IMR-90 (cell line): ENCODE results near the gene GLP2R.

Source experiments
- CEBPB ChIP-seq: IDR thresholded peaks from 2 replicates; pipeline ENCODE4 v1.6.1; 2012; ENCODE audit warnings: low read depth, low read length, improper control_type of control experiment
- CHD1 ChIP-seq: IDR thresholded peaks from 2 replicates; pipeline ENCODE4 v1.6.1; 2012; ENCODE audit warnings: low read depth, low read length, improper control_type of control experiment
- CTCF ChIP-seq: conservative IDR thresholded peaks from 2 replicates; pipeline ENCODE4 v1.5.1; 2012; ENCODE audit warnings: mild to moderate bottlenecking, low read depth, low read length, improper control_type of control experiment
- FOS ChIP-seq: fragments of 150-350 bp; IDR thresholded peaks from 2 replicates; pipeline ENCODE4 v1.6.1; 2016; ENCODE audit warnings: low read depth, low read length
- MAZ ChIP-seq: IDR thresholded peaks from 2 replicates; pipeline ENCODE4 v1.6.1; 2012; ENCODE audit warnings: low read depth, mild to moderate bottlenecking, low read length, improper control_type of control experiment, moderate library complexity, borderline replicate concordance
- MXI1 ChIP-seq: IDR thresholded peaks from 2 replicates; pipeline ENCODE4 v1.6.1; 2012; ENCODE audit warnings: low read depth, mild to moderate bottlenecking, low read length, moderate library complexity, borderline replicate concordance
- POLR2A ChIP-seq: IDR thresholded peaks from 2 replicates; pipeline ENCODE4 v1.6.1; 2012; ENCODE audit warnings: mild to moderate bottlenecking, low read depth, low read length
- RAD21 ChIP-seq: IDR thresholded peaks from 2 replicates; pipeline ENCODE4 v1.6.1; 2012; ENCODE audit warnings: low read length, improper control_type of control experiment
- RCOR1 ChIP-seq: IDR thresholded peaks from 2 replicates; pipeline ENCODE4 v1.6.1; 2012; ENCODE audit warnings: mild to moderate bottlenecking, low read length, improper control_type of control experiment; ENCODE audit not compliant: insufficient replicate concordance
- RFX5 ChIP-seq: IDR thresholded peaks from 2 replicates; pipeline ENCODE4 v1.8.0; 2012; ENCODE audit warnings: low read depth, mild to moderate bottlenecking, low read length, moderate library complexity
- SMC3 ChIP-seq: fragments of 150-350 bp; IDR thresholded peaks from 2 replicates; pipeline ENCODE4 v1.6.1; 2016; ENCODE audit warnings: low read depth, mild to moderate bottlenecking, antibody characterized with exemption, low read length, moderate library complexity
- USF2 ChIP-seq: fragments of 150-350 bp; IDR thresholded peaks from 2 replicates; pipeline ENCODE4 v1.6.1; 2017; ENCODE audit warnings: mild to moderate bottlenecking, antibody characterized with exemption, low read length, low read depth

- TF ChIP-seq CTCF: no peak
- TF ChIP-seq CHD1: no peak
- TF ChIP-seq RFX5: no peak
- no peak for TF ChIP-seq POLR2A
- no peak for TF ChIP-seq MAZ
- TF ChIP-seq MXI1: no peak
- TF ChIP-seq FOS: no peak
- no peak for TF ChIP-seq SMC3
- no peak for TF ChIP-seq RAD21
- TF ChIP-seq RCOR1: no peak
- no peak for TF ChIP-seq USF2
- no peak for TF ChIP-seq CEBPB
Observed at GRCh38 chr17:9806699-9807098, 19.0 kb upstream of the GLP2R start.
